HL-60/S4 (cell line): ENCODE measurements around the gene DIAPH1.

Source experiments
- in situ Hi-C: fragments of 300-500 bp; cut with MboI; formaldehyde crosslinking; loops from 2 replicates; pipeline ENCODE4 v1.14.3; 2022; ENCODE audit warnings: low sequenced_read_pairs

The DIAPH1 gene

DNA sequence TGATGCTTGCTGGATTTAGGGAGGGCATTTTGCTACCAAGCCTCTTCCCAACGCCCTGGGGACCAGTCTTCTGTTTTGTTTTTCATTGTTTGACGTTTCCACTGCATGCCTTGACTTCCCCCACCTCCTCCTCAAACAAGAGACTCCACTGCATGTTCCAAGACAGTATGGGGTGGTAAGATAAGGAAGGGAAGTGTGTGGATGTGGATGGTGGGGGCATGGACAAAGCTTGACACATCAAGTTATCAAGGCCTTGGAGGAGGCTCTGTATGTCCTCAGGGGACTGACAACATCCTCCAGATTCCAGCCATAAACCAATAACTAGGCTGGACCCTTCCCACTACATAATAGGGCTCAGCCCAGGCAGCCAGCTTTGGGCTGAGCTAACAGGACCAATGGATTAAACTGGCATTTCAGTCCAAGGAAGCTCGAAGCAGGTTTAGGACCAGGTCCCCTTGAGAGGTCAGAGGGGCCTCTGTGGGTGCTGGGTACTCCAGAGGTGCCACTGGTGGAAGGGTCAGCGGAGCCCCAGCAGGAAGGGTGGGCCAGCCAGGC is 107.0 kb downstream of the DIAPH1 start:
- in situ Hi-C loops = no loop called here

DNA sequence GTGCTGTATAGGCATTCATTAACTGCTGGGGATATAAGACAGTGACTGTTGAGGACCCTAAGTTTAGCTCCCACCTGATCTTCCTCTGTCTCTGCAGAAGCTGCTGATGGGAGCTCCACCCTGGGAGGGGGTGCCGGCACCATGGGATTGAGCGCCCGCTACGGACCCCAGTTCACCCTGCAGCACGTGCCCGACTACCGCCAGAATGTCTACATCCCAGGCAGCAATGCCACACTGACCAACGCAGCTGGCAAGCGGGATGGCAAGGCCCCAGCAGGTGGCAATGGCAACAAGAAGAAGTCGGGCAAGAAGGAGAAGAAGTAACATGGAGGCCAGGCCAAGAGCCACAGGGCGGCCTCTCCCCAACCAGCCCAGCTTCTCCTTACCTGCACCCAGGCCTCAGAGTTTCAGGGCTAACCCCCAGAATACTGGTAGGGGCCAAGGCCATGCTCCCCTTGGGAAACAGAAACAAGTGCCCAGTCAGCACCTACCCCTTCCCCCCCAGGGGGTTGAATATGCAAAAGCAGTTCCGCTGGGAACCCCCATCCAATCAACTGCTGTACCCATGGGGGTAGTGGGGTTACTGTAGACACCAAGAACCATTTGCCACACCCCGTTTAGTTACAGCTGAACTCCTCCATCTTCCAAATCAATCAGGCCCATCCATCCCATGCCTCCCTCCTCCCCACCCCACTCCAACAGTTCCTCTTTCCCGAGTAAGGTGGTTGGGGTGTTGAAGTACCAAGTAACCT is 107.8 kb downstream of the DIAPH1 start:
- in situ Hi-C loops = no loop called here

DNA sequence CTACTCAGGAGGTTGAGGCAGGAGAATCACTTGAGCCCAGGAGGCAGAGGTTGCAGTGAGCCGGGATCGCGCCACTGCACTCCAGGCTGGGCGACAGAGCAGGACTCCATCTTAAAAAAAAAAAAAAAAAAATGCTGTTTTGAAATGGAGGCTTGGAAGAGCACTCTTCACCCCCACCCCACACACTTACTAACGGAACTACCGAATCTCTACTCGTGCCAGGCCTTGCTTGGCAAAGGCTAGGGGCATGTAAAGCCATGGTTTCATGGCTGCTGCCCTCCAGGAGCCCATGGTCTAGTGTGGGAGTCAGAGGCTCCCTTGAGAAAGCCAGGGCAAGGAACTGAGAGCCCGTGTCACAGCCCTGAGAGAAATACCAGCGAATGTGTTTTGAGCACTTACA is 108.6 kb downstream of the DIAPH1 start:
- in situ Hi-C loops = no loop called here

DNA sequence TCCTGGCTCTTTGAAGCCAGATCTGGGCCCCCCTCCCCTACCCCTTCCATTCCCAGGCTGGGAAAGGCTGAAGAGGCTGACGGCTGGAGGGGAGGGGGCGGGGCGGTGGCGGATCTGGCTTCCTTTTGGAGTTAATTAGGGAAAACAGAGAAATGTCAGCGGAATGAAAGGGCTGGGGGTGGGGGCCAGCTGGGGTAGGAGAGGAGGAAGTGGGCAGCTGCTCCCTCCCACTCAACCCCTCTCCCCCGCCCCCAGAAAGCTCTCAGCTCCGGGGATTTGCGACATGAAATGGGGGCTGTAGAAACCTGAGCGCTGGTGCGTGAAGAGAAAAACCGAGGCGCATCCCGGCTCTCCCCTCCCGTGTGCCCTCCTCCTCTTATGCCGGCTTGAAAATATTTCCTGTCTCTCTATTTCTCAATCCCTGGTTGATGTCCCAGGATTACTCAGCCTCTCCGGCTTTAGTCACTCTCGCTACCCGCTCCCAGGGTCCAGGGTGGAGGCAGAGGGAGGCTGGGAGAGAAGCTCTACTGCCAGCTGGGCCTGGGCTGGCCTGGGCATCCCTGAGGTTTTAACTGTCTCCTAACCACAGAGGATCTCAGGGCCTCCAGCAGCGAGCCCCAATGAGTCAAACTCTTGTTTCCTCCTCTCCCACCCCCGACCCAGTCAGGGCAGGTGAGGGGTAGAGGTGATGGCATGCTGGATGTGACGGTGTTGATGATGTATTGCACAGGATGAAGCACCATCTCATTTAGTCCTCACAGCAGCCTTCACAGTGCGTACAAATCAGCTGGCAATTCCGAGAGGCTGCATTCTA is 109.8 kb downstream of the DIAPH1 start:
- in situ Hi-C loops = no loop called here

DNA sequence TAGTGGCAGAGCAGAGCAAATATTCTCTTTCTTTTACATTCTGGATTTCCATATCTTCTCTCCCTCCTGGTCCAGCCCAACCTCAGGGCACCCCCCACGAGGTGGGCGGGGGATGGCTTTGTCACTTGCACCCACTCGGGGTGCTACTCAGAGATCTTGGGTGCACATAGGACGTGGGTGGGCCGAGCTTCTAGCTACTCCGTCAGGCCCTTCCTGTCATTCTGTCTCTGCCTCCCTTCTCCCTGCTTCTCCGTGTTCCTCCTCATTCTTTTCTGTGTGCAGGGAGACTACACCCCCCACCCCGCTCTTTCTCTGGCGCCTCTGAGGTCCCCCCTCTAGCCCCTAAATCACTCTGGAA is 110.4 kb downstream of the DIAPH1 start:
- in situ Hi-C loops = no loop called here

DNA sequence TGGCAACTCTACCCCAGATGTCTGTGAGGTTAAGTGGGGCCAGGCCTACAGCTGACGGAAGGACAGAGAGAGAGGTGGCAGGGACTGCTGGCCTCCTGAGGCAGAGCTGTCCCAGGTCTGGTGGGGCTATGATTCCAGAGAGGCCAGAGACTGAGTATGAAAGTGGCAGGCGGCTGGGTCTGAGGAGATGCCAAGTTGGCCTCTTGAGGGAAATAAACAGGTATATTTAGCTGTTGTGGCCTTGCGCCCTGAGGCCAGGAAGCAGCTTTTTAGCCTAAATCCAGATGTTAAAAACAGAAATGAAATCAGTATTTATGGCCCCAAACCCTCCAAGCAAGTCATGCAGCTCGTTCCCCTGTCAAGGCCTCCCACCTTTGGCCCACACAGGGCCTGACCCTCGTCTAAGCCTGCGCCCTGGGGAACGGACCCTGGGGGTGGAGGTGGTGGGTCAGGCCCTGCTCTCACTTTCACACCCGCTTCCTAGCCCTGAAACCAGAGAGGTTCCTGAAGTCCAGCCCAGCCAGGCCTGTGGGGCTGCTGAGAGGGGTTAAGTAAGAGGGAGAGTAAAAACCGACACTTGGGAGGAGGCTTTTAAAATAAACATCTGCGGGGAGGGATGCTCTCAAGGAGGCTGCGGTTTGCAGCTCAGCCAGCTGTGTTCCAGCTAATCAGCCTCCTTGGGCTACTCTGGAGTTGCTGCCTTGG is 111.3 kb downstream of the DIAPH1 start:
- in situ Hi-C loops = no loop called here

DNA sequence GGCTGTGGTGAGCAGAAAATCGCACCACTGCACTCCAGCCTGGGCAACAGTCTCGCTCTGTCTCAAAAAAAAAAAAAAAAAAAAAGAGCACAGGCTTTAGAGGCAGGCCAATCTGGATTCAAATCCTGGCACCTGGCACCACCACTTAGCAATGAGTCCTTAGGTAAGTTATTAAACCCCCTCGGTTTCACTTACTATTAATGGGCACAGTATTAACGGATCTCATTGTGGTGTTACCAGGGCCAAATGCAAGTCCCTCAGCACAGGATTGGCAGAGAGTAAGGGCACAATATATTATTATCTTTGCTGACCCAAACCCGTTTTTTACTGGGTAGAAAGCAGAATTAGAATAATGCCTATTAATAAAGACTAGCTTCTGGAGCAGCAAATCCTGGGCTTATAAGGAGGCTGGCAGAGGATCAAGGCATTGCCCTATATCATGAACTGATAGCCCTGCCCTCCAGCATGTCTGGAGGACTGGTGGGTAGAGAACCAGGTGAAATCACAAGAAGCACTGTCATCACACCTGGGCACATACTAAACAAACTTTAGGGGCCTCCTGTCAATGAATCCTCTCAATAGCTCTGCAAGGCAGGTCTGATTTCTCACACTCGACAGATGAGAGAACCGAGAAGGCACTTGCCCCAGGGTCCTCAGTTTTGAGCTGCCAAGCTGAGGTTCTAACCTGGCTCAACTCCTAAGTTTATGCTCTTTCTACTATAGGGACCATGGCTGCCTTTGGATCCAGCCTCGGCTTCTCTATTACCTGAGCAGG is 112.2 kb downstream of the DIAPH1 start:
- in situ Hi-C loops = no loop called here

DNA sequence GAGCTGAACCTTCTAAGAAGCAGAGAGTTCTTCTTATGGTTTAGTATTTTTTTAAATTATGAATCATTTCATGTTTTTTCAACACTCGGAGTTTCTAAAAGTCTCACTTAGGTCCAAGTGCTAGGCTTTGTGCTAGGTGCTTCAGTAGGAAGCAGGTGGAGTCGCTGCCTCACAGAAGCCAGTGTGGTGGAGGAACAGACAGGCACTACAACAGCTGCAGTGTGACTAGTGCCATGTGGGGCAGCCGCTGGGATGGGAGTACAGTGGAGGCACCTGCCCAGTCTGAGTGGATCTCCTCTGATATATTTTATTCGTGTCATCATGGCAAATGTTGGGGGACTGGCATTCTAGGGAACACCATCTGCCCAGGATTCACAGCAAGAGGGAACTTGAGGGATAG is 114.6 kb downstream of the DIAPH1 start:
- in situ Hi-C loops = no loop called here

DNA sequence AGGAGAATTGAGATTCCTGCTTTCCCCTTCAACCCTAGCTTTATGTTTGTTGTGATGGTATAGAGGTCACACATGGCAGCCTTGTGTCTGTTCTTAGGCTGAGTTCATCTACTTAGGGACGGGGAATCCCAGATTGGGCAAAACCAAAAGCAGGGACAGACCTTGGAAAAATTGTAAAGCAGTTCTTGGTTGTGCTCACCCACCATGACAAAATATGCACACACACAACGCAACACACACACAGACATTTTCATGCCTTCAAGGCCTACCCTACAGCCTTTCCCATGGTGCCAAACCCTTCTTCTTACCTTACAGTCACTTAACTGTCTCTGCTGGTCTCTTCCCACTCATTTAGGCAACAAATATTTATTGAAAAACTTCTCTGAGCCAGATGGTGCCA is 115.1 kb downstream of the DIAPH1 start:
- in situ Hi-C loops = no loop called here

DNA sequence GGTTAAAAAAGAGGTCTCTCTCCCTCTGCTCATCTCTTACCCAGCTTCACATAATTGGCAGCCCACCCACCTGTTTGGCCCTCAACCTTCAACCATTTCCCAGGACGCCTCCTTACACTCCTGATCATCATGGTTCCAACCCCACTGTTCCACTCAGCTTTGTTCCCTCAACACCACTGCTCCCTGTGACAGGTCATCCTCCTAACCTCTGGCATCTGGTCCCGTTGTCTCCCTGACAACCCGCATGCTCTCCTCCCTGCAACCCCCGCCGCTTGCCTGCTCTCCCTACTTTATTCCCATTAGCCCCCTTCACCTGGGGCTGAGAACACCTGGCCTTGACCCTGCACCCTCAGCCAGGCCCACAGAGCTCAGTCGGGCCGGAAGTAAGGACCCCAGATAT is 117.0 kb downstream of the DIAPH1 start:
- in situ Hi-C loops = no loop called here

DNA sequence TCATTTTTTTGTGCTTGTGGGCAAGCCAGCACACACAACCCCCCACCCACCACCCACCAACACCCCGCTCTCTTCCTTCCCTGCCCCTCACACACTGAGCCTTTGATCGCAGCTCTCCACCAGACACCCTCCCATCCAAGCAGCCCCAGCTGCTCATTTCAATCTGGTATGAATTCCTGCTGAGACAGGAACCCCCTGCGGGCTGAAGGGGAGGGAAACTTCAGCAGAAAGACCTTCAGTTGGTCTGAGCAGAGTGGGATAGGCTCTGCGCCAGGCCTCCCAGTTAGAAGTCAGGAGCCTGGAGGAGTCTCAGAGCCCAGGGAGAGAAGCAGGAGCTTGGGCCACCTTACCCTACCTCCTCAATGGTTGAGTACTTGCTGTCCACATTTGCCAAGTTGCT is 122.8 kb downstream of the DIAPH1 start:
- in situ Hi-C loops = no loop called here

DNA sequence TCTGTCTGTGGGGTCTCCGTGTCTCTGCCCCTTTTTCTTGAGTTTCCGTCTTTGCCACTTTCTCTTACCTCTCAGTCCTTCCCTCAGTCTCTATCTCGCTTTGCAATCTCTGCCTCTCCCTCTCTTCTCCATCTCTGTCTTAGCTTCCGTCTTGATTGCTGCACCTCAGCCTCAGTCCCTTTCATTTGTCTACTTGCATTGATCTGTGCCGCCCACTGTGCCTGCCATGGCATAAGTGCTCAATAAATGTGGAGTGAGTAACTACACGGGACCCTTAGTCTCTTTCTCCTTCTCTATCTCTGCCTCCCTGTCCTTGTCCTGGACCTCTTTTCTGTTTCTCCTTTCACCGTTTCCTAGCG is 123.4 kb downstream of the DIAPH1 start:
- in situ Hi-C loops = no loop called here

DNA sequence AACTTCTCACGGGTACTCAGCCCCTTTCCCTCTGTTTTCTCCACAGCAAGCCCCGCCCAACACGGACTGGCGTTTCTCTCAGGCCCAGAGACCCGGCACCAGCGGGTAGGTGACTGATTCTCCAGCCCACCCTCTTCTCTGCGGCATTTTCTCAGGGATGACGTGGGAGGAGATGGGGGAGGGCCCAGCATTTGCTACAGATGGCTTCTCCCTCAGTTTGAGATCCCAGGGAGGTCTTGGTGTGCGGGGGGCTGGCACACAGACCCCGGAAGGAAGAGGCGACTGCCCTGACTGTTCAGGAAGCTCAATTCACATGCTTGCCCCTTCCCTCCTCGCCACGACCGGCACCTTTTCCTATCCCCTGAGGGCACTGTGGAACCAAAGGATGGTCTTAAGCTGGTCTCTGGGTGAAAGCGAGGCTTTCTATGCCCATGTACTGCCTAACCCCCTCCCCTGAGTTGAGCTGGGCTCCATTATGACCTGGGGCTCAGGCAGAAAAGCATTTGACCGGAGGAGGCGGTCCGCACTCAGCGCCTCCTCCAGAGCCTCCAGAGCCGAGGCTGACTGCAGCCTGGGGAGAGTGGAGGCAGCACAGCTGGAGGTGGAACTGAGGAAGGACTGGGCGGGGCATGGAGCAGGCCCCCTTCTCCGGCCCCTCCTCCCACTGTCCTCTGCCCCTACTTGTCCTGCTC is 123.9 kb downstream of the DIAPH1 start:
- in situ Hi-C loops = no loop called here

DNA sequence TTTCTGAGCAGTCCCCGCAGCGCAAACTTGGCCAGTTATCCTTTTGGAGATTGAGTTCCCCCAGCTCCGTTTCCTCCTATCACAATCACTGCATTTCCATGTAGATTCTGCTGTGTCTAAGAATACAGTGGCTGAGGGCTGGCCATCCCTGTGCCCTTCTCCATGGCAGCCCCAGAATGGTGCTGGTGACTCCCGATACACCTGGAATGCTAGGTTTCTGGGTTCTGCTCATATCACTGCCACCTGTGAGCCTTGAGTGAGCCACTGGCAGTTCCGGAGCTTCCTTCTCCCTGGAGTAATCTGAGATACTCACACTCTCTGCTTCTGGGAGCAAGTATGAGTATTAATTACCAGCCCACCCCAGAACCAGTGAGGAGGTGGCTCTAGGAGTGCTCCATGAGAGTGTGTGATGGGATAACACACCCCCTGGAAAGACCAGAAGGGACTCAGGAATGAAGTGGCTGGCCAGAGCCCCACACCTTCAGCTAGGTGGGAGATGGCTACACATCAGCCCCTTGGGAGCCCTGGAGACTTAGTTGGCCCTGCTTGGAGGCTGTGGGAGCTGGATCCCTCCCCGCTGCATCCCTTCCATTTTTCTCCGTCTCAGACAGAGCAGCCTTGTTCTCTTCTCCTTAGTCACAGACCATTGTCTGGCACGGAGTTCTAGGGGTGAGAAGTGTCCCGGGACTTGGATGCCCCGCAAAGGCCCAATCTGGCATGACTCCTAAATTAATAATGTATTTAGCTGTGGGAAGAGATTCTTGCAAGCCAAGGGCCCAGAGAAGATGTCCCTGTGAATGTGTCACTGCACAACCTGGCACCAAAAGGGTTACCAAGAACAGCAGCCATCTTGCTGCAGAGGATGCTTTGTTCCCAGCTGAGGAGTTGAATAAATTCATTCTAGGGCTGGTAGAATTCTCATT is 125.0 kb downstream of the DIAPH1 start:
- in situ Hi-C loops = no loop called here

DNA sequence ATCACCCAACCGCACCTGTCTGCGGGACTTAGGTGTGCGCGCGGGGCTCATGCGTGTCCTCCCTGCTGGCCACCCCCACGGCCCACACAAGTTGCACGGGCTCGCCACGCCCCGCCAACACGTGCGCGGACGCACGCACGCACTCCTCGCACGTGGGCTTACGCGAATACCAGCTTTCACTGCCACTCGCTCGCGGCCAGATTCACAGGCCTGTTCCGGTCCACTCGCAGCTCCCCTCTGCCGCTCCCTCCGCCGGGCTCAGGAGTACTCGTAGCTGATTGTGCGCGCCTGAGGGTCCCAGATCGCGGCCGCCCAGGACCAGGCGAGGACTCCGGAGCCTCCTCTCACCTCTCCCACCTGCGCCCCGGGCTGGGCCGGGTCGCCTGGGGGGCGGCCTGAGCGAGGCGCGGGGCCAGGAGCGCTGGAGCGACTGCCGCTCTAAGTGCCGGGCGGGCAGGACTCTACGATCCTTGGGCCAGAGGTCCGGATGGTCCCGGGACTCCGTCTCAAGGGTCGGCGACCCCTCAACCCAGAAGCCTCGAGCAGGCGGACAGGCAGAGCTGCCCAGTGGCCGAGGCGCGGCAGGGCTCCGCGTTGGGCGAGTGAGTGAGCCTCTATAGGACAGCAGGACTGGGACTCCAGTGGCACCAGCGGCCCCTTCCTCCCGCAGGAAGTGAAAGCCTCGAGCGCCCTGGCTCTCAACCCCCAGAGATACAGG is 126.5 kb downstream of the DIAPH1 start:
- in situ Hi-C loops = no loop called here

DNA sequence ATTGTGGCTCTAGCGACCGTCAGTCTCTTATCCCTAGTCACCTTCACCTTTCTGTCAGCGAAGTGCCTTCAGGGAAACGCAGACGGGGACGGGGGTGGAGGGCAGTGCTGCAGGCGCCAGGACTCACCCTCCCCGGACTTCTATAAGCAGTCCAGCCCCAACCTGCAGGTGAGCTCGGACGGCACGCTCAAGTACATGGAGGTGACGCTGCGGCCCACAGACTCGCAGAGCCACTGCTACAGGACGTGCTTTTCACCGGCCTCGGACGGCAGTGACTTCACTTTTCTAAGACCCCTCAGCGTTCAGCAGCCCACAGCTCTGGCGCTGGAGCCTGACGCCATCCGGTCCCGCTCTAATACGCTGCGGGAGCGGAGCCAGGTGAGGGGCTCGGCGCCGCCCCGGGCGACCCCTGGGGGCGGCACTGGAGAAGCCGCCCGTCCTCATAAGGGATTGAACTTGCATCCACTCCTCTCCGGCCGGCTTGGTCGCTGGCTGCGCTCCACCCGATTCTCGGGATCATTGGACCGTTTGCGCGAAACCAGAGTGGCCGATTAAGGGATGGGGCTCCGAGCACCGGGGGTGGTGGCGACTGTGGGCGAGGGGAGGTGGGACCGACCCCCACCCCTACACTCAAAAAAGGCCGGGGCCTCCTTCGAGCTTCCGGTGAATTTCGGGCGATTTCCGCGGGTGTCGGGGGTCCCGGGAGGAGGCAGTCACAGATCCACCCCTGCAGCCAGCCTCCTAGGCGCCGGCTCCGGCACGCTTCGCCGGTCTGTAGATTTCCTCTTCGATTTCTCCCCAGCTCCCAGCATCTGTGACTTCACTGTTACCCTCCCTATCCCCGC is 127.3 kb downstream of the DIAPH1 start:
- in situ Hi-C loops = no loop called here

DNA sequence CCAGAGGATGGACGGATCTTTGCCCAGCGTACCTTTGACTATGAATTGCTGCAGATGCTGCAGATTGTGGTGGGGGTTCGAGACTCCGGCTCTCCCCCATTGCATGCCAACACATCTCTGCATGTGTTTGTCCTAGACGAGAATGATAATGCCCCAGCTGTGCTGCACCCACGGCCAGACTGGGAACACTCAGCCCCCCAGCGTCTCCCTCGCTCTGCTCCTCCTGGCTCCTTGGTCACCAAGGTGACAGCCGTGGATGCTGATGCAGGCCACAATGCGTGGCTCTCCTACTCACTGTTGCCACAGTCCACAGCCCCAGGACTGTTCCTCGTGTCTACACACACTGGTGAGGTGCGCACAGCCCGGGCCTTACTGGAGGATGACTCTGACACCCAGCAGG is 128.0 kb downstream of the DIAPH1 start:
- in situ Hi-C loops = no loop called here

DNA sequence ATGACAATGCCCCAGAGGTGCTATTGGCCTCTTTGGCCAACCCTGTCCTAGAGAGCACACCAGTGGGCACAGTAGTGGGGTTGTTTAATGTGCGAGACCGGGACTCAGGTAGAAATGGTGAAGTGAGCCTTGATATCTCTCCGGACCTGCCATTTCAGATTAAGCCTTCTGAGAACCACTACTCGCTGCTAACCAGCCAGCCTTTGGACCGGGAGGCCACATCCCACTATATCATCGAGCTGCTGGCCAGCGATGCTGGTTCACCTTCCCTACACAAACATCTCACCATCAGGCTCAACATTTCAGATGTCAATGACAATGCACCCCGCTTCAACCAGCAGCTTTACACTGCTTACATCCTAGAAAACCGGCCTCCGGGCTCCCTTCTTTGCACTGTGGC is 128.5 kb downstream of the DIAPH1 start:
- in situ Hi-C loops = no loop called here
